K562 (cell line): ENCODE results near the gene PRRC2B. TPM values are rescaled to one million over a fixed set of nuclear protein-coding genes. Genes with fewer than 3 reads are reported as not detected.

Experiments used
- CTCF ChIP-seq, 3 experiments: IDR thresholded peaks in 2 of 3; conservative IDR thresholded peaks in 1 of 3; 2 replicates each; pipeline ENCODE4 v1.5.1; 2011 to 2012; ENCODE audit warnings: low read length in 3 of 3, mild to moderate bottlenecking in 3 of 3, control low read depth in 2 of 3, improper control_type of control experiment in 1 of 3, inconsistent platforms in 1 of 3, low read depth in 1 of 3, mixed read lengths in 1 of 3, moderate library complexity in 1 of 3; ENCODE audit not compliant: insufficient read depth in 2 of 3
- NR2C2 ChIP-seq, 2 experiments: fragments of 200-800 bp in 1 of 2; sonication (Bioruptor generic) in 1 of 2; sonication (generic) in 1 of 2; formaldehyde crosslinking in 1 of 2; IDR thresholded peaks; 2 replicates each; pipeline versions ENCODE4 v1.6.1 to v1.8.0; 2016 to 2022; ENCODE audit warnings: mild to moderate bottlenecking in 1 of 2, missing compliant biosample characterization in 1 of 2, missing genetic modification characterization in 1 of 2, missing genetic modification reagents in 1 of 2
- PBX2 ChIP-seq, 2 experiments: IDR thresholded peaks in 1 of 2; conservative IDR thresholded peaks in 1 of 2; 2 replicates each; pipeline ENCODE4 v1.6.1; 2016; ENCODE audit warnings: low read depth in 2 of 2, mild to moderate bottlenecking in 1 of 2, missing compliant biosample characterization in 1 of 2, missing genetic modification characterization in 1 of 2, moderate library complexity in 1 of 2
- PHF8 ChIP-seq: fragments of 200-600 bp; sonication (generic); IDR thresholded peaks from 2 replicates; pipeline ENCODE4 v1.6.1; 2012; ENCODE audit warnings: mixed run types, mild to moderate bottlenecking, inconsistent platforms, low read length, moderate library complexity, borderline replicate concordance
- RAD21 ChIP-seq, 2 experiments: fragments of 250-450 bp in 1 of 2; fragments of 450-650 bp in 1 of 2; sonication (Bioruptor Pico) in 1 of 2; formaldehyde crosslinking in 1 of 2; IDR thresholded peaks in 1 of 2; conservative IDR thresholded peaks in 1 of 2; 2 replicates each; pipeline versions ENCODE4 v1.4.0 to v1.8.0; 2020 to 2022; ENCODE audit warnings: mild to moderate bottlenecking in 2 of 2, moderate library complexity in 1 of 2
- SIN3A ChIP-seq, 2 experiments: fragments of 150-350 bp in 1 of 2; IDR thresholded peaks; 2 replicates each; pipeline ENCODE4 v1.6.1; 2011 to 2016; ENCODE audit warnings: borderline replicate concordance in 2 of 2, low read depth in 2 of 2, low read length in 2 of 2, mild to moderate bottlenecking in 2 of 2, moderate library complexity in 2 of 2; ENCODE audit not compliant: control insufficient read depth in 1 of 2
- YY1 ChIP-seq, 3 experiments: IDR thresholded peaks; 2 replicates each; pipeline ENCODE4 v1.6.1; 2011; ENCODE audit warnings: low read length in 2 of 3, mild to moderate bottlenecking in 2 of 3, moderate library complexity in 2 of 3, borderline replicate concordance in 1 of 3, control low read depth in 1 of 3, low read depth in 1 of 3; ENCODE audit not compliant: insufficient read depth in 3 of 3, insufficient replicate concordance in 2 of 3, control insufficient read depth in 1 of 3, insufficient read length in 1 of 3; ENCODE audit errors: extremely low read depth in 1 of 3
- ZNF518B ChIP-seq: fragments of 250-450 bp; sonication (Bioruptor Pico); IDR thresholded peaks from 2 replicates; pipeline ENCODE4 v1.5.0; 2021; ENCODE audit warnings: mild to moderate bottlenecking, moderate library complexity
- ZNF785 ChIP-seq: fragments of 250-450 bp; sonication (Bioruptor Pico); IDR thresholded peaks from 2 replicates; pipeline ENCODE4 v1.4.0; 2020; ENCODE audit warnings: mild to moderate bottlenecking
- polyA plus RNA-seq, 8 experiments: library from polyadenylated mRNA; depleted of rRNA in 4 of 8; stranded (reverse) in 5 of 8; unstranded in 3 of 8; fragments of >200 nt; fragmentation: Nextera tagmentation in 2 of 8; fragmentation: Illumina TruSeq in 1 of 8; extraction: Ambion mirVana in 2 of 8; extraction: Trizol in 1 of 8; gene quantifications; 2 replicates each; pipeline versions ENCODE4 v1.2.1 to v1.2.3, GENCODE V29; 2011 to 2014; ENCODE audit warnings: inconsistent platforms in 1 of 8, missing spikeins in 1 of 8
- total RNA-seq, 7 experiments: library from RNA; depleted of rRNA in 6 of 7; stranded (reverse); fragments of >200 nt in 6 of 7; fragmentation: Illumina TruSeq in 2 of 7; extraction: Trizol in 2 of 7; gene quantifications; 2 replicates each; pipeline versions ENCODE4 v1.2.1 to v1.2.3, GENCODE V29; 2011 to 2021; ENCODE audit warnings: low replicate concordance in 1 of 7

Gene PRRC2B
- total and polyA plus RNA-seq, 9 of the 15 experiments (the other 6 are each of a cell fraction or from before 2014, with no cell fraction given), result 0.34 to 125 (median 30.9) TPM

GRCh38 chr9:131366761-131367401, 27.0 kb upstream of the PRRC2B start (continued):
- TF ChIP-seq YY1 (IDR thresholded peaks at IDR 0.05; ENCODE audit: borderline replicate concordance in 1 of 3, control insufficient read depth in 1 of 3, extremely low read depth in 1 of 3, insufficient read depth in 3 of 3, insufficient read length in 1 of 3, insufficient replicate concordance in 2 of 3, low read depth in 1 of 3, low read length in 2 of 3) (peak in 1 of 3 experiments; percentile 7), PBX2 (CRISPR knock-in tag; IDR thresholded peaks at IDR 0.05; ENCODE audit: low read depth) (no peak), PBX2 (tag; conservative IDR thresholded peaks at IDR 0.05; ENCODE audit: low read depth) (0 out of 2 replicates have a peak, but pooled peaks have one; percentile 12), RAD21 (CRISPR knock-in tag; conservative IDR thresholded peaks at IDR 0.05 in 1 of 2, IDR thresholded peaks at IDR 0.05 in 1 of 2) (peak in 1 of 2 experiments; percentile 45; a peak in 2 of 4 replicates), NR2C2 (CRISPR knock-in tag; IDR thresholded peaks at IDR 0.05) (no peak), NR2C2 (tag; IDR thresholded peaks at IDR 0.05) (no peak), SIN3A (IDR thresholded peaks at IDR 0.05; ENCODE audit: borderline replicate concordance in 2 of 2, control insufficient read depth in 1 of 2, low read depth in 2 of 2, low read length in 2 of 2) (no peak), PHF8 (no peak), CTCF (IDR thresholded peaks at IDR 0.05 in 2 of 3, conservative IDR thresholded peaks at IDR 0.05 in 1 of 3; ENCODE audit: insufficient read depth in 2 of 3, low read depth in 1 of 3, low read length in 3 of 3) (peak; percentile 32 to 39 (median 37); a peak in 5 of 6 replicates), ZNF785 (CRISPR knock-in tag) (no peak), ZNF518B (CRISPR knock-in tag) (no peak)
